VCaP (cell line): ENCODE measurements around the gene SAMSN1.

Source experiments
- H3K27ac ChIP-seq: fragments of 450-650 bp; 2 replicates; pipeline ENCODE4 v1.5.1; 2017
- TF ChIP-seq, protein P1 (sequence below): fragments of 450-650 bp; conservative IDR thresholded peaks from 2 replicates; pipeline ENCODE4 v1.5.1; 2017; ENCODE audit warnings: mild to moderate bottlenecking, moderate library complexity

SAMSN1 gene

DNA sequence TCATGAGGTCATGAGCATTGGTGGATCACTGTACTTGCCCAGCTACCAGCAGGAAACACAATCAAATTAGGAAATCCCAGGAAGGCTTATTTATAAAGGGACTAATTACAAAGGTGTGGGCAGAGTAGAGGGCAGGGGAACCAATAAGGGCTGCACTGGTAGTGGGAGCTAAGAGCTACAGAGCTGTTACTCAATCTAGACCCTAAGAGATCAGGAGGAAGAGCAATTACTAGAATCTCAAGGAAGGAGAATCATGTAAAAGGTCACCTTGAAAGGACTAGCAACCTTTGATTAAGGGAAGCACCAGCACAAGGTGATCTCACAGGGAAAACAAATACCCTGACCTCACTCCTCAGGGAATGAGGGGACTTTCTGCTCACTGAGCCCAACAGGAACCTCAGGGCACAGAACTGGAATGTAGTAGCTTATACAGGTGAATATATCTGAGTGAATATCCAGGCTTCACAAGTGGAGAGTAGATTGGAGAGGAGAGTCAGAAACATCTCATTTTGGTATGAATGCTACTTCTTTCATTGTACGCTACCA is 66.8 kb downstream of the SAMSN1 start:
- H3K27ac ChIP-seq = no peak overlapping the region
- TF ChIP-seq, protein P1, sequence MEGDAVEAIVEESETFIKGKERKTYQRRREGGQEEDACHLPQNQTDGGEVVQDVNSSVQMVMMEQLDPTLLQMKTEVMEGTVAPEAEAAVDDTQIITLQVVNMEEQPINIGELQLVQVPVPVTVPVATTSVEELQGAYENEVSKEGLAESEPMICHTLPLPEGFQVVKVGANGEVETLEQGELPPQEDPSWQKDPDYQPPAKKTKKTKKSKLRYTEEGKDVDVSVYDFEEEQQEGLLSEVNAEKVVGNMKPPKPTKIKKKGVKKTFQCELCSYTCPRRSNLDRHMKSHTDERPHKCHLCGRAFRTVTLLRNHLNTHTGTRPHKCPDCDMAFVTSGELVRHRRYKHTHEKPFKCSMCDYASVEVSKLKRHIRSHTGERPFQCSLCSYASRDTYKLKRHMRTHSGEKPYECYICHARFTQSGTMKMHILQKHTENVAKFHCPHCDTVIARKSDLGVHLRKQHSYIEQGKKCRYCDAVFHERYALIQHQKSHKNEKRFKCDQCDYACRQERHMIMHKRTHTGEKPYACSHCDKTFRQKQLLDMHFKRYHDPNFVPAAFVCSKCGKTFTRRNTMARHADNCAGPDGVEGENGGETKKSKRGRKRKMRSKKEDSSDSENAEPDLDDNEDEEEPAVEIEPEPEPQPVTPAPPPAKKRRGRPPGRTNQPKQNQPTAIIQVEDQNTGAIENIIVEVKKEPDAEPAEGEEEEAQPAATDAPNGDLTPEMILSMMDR = no peak

GRCh38 chr21:14477841-14478240 is 68.3 kb downstream of the SAMSN1 start:
- H3K27ac ChIP-seq = no peak overlapping the region
- TF ChIP-seq, protein P1 = no peak

DNA sequence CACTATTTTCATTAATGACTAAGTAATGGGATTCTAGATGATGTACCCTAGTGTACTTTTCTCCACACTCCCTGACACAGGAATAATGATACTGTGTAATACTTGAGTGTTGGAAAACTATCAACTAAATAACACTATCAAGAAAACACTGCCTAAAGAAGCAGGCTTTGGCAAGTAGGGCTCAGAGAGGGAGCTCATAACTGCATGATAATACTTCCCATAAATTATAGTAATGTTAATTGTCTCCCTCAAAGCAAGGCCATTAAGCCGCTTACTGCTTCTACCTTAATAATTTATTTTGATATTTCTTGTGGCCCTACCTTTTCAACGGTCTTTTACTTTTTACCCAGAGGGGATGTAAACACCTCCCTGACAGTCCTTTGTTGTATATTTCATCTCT is 69.0 kb downstream of the SAMSN1 start:
- H3K27ac ChIP-seq = no peak overlapping the region
- TF ChIP-seq, protein P1 = no peak

GRCh38 chr21:14474995-14475394 is 71.1 kb downstream of the SAMSN1 start:
- H3K27ac ChIP-seq = no peak overlapping the region
- TF ChIP-seq, protein P1 = no peak

- no peak overlapping the region for H3K27ac ChIP-seq
- TF ChIP-seq, protein P1 = no peak
Observed at GRCh38 chr21:14469641-14470040, 76.5 kb downstream of the SAMSN1 start.

GRCh38 chr21:14466715-14467114 is 79.4 kb downstream of the SAMSN1 start:
- TF ChIP-seq, protein P1 = no peak
- H3K27ac ChIP-seq = no peak overlapping the region

- TF ChIP-seq, protein P1 = no peak
Observed at GRCh38 chr21:14457762-14458161, 88.4 kb downstream of the SAMSN1 start.

More at GRCh38 chr21:14457762-14458161, 88.4 kb downstream of the SAMSN1 start:
- no peak overlapping the region for H3K27ac ChIP-seq
